Thyroid gland (tissue), 4 donors: ENCODE data around the gene CDCA8. TPM values are rescaled to one million over a fixed set of nuclear protein-coding genes. Genes with fewer than 3 reads are reported as not detected.

Experiments used
- DNase-seq, 2 donors: peaks; one replicate each; pipeline ENCODE4 v3.0.0-alpha.2; 2019
- H3K27ac ChIP-seq, 3 donors: fragments of 200-600 bp; sonication (generic); 1 replicate in 2 of 3; 2 replicates in 1 of 3; pipeline ENCODE4 v1.5.1; 2016 to 2019; ENCODE audit warnings: mild to moderate bottlenecking in 1 of 3, moderate library complexity in 1 of 3
- H3K27me3 ChIP-seq: fragments of 200-600 bp; sonication (generic); one replicate; pipeline ENCODE4 v1.5.1; 2019
- H3K36me3 ChIP-seq, 2 donors: fragments of 200-600 bp; sonication (generic); one replicate each; pipeline ENCODE4 v1.5.1; 2016 to 2019
- H3K4me1 ChIP-seq, 2 donors: fragments of 200-600 bp; sonication (generic); one replicate each; pipeline ENCODE4 v1.5.1; 2017 to 2019
- H3K4me3 ChIP-seq, 3 donors: fragments of 200-600 bp; sonication (generic); replicated peaks in 1 of 3; 1 replicate in 2 of 3; 2 replicates in 1 of 3; pipeline ENCODE4 v1.5.1; 2016; ENCODE audit warnings: mild to moderate bottlenecking in 1 of 3
- H3K9me3 ChIP-seq: fragments of 200-600 bp; sonication (generic); one replicate; pipeline ENCODE4 v1.5.1; 2017
- CTCF ChIP-seq, 6 experiments: fragments of 200-600 bp in 3 of 6; fragments of 450-650 bp in 3 of 6; sonication (generic) in 3 of 6; IDR thresholded peaks; one replicate each; pipeline ENCODE4 v1.5.1; 2016 to 2019; ENCODE audit warnings: antibody characterized with exemption in 6 of 6, mild to moderate bottlenecking in 2 of 6, inconsistent platforms in 1 of 6, moderate library complexity in 1 of 6
- POLR2A ChIP-seq, 2 donors: fragments of 450-650 bp; IDR thresholded peaks; one replicate each; pipeline ENCODE4 v1.6.1; 2017; ENCODE audit warnings: antibody characterized with exemption in 2 of 2, mild to moderate bottlenecking in 2 of 2, moderate library complexity in 1 of 2
- WGBS, 2 donors: methylation state at CpG; one replicate each; pipeline ENCODE4 v1.1.5; 2017; 5-methylcytosine and 5-hydroxymethylcytosine counted together
- intact Hi-C: fragments of 100-400 bp; cut with DNase I; formaldehyde crosslinking; loops from one replicate; pipeline ENCODE4 v1.15.1; 2023
- total RNA-seq, 4 donors: library from RNA; depleted of rRNA; stranded (reverse); fragments of >200 nt; gene quantifications; one replicate each; pipeline ENCODE4 v1.2.3, GENCODE V29; 2016

CDCA8 gene
- total RNA-seq, 4 donors from 2014 or later = 0.33 to 1.2 (median 0.81) TPM

GRCh38 chr1:37725851-37726613, 33.7 kb downstream of the CDCA8 start:
- no peak for DNase-seq
- no peaks in the 10 kb centered on the region for H3K27me3 ChIP-seq
- H3K4me3 ChIP-seq = no peak overlapping the region
- H3K36me3 ChIP-seq = no peaks in the 10 kb centered on the region
- no peaks in the 10 kb centered on the region for H3K4me1 ChIP-seq
- no peak for TF ChIP-seq CTCF (IDR thresholded peaks at IDR 0.05)
- no peak for TF ChIP-seq POLR2A (IDR thresholded peaks at IDR 0.05)
- intact Hi-C loops = no loop called here
- no peak overlapping the region for H3K27ac ChIP-seq
- 71 to 77% methylated on average over 14 of the region's 14 CpGs for WGBS, 2 donors
- H3K9me3 ChIP-seq = no peaks in the 10 kb centered on the region

GRCh38 chr1:37726751-37727585, 34.7 kb downstream of the CDCA8 start:
- WGBS, 2 donors = 35 to 75% methylated on average over 5 to 14 of the region's 15 CpGs
- H3K27ac ChIP-seq = no peak overlapping the region
- no peaks in the 10 kb centered on the region for H3K9me3 ChIP-seq
- DNase-seq = no peak
- no peaks in the 10 kb centered on the region for H3K27me3 ChIP-seq
- intact Hi-C loops = no loop called here
- no peaks in the 10 kb centered on the region for H3K36me3 ChIP-seq
- H3K4me3 ChIP-seq = no peak overlapping the region
- no peaks in the 10 kb centered on the region for H3K4me1 ChIP-seq
- TF ChIP-seq CTCF (IDR thresholded peaks at IDR 0.05) (no peak), POLR2A (IDR thresholded peaks at IDR 0.05) (no peak)

GRCh38 chr1:37728416-37728815, 36.1 kb downstream of the CDCA8 start:
- no peak for DNase-seq
- H3K36me3 ChIP-seq = no peaks in the 10 kb centered on the region
- intact Hi-C loops = no loop called here
- no peaks in the 10 kb centered on the region for H3K4me1 ChIP-seq
- H3K9me3 ChIP-seq = no peaks in the 10 kb centered on the region
- H3K27ac ChIP-seq = no peak overlapping the region
- H3K27me3 ChIP-seq = no peaks in the 10 kb centered on the region
- no peak overlapping the region for H3K4me3 ChIP-seq
- 79 to 80% methylated on average over 4 of the region's 4 CpGs for WGBS, 2 donors
- TF ChIP-seq POLR2A (IDR thresholded peaks at IDR 0.05) (no peak), CTCF (IDR thresholded peaks at IDR 0.05) (no peak)

- H3K36me3 ChIP-seq = no peaks in the 10 kb centered on the region
- H3K27ac ChIP-seq = no peak overlapping the region
- no peaks in the 10 kb centered on the region for H3K9me3 ChIP-seq
- 82% methylated on average over 5 of the region's 5 CpGs for WGBS, 2 donors
- DNase-seq = no peak
- intact Hi-C loops = no loop called here
- H3K4me1 ChIP-seq = no peaks in the 10 kb centered on the region
- no peak overlapping the region for H3K4me3 ChIP-seq
- H3K27me3 ChIP-seq = no peaks in the 10 kb centered on the region
- no peak for TF ChIP-seq POLR2A (IDR thresholded peaks at IDR 0.05)
- TF ChIP-seq CTCF (IDR thresholded peaks at IDR 0.05) = no peak
These were observed 38.1 kb downstream of the CDCA8 start for GRCh38 chr1:37730376-37730775.
